HG03280 (cell line): ENCODE data around the gene PARP15.
"Not testable (repeated sequence)": the region's sequence is repeated elsewhere in the genome, so short reads cannot be mapped to it uniquely, and the experiment has no call there.

Experiments used
- ATAC-seq: cut with Tn5 transposase; IDR thresholded peaks from one replicate; pipeline ENCODE4 v1.9.1; 2021; ENCODE audit warnings: mild to moderate bottlenecking, moderate library complexity; ENCODE audit not compliant: unreplicated experiment

The PARP15 gene

GRCh38 chr3:122661633-122662032 is 84.2 kb downstream of the PARP15 start:
- no peak for ATAC-seq

GRCh38 chr3:122662505-122662904 is 85.1 kb downstream of the PARP15 start:
- ATAC-seq, result no peak

- no peak for ATAC-seq
Observed at GRCh38 chr3:122665226-122665786, 87.9 kb downstream of the PARP15 start.

- ATAC-seq, result no peak
Observed at GRCh38 chr3:122665881-122666280, 88.4 kb downstream of the PARP15 start.

GRCh38 chr3:122668930-122669730 is 91.7 kb downstream of the PARP15 start:
- ATAC-seq, result no peak

- no peak for ATAC-seq
Observed at GRCh38 chr3:122671553-122671952, 94.1 kb downstream of the PARP15 start.

- no peak for ATAC-seq
Observed at GRCh38 chr3:122674339-122674738, 96.9 kb downstream of the PARP15 start.

GRCh38 chr3:122676759-122677158 is 99.3 kb downstream of the PARP15 start:
- ATAC-seq, result no peak

- no peak for ATAC-seq
Observed at GRCh38 chr3:122677216-122677615, 99.8 kb downstream of the PARP15 start.

GRCh38 chr3:122678506-122678905 is 101.1 kb downstream of the PARP15 start:
- ATAC-seq, result no peak

GRCh38 chr3:122679085-122679881 is 101.8 kb downstream of the PARP15 start:
- peak; percentile 46 for ATAC-seq

GRCh38 chr3:122679882-122680474 is 102.5 kb downstream of the PARP15 start:
- ATAC-seq, result no peak

- peak; percentile 34 for ATAC-seq
Observed at GRCh38 chr3:122680475-122681283, 103.2 kb downstream of the PARP15 start, which contains the start of gene PARP14. PARP14 (plus strand) TSS chr3:122680839; CDS start chr3:122680884, 45 bp downstream.

GRCh38 chr3:122681284-122681973 is 104.0 kb downstream of the PARP15 start:
- ATAC-seq, result no peak

- ATAC-seq, result no peak
Observed at GRCh38 chr3:122681974-122682409, 104.5 kb downstream of the PARP15 start.

GRCh38 chr3:122682778-122683411 is 105.4 kb downstream of the PARP15 start:
- not testable (repeated sequence) for ATAC-seq

GRCh38 chr3:122687298-122687697 is 109.8 kb downstream of the PARP15 start:
- ATAC-seq, result no peak
